ENCODE data around the gene AIF1. TPM values are rescaled to one million over a fixed set of nuclear protein-coding genes. Genes with fewer than 3 reads are reported as not detected.

The AIF1 gene
- total RNA-seq, result 10 to 100 TPM in 4 of 7 donors, 1 to 10 TPM in 3; 4.5 to 26.6 (median 12.9) TPM
- 10 to 100 TPM; 24.5 to 82.4 TPM for polyA plus RNA-seq
- long read RNA-seq, donor 1, partial matches to known transcripts, result 1 of 3 reads
- long read RNA-seq, donor 1, other reads (novel, unspliced or antisense), result 0 of 3 reads
- long read RNA-seq, donor 2, partial matches to known transcripts, result 0 of 4 reads
- long read RNA-seq, donor 2, other reads (novel, unspliced or antisense), result 0 of 4 reads
- long read RNA-seq, donor 3, transcript AIF1-203 (6 exons, 711 nt), result major isoform, 19 of 28 reads
- long read RNA-seq, donor 3, transcript AIF1-201 (6 exons, 607 nt), result minor isoform, 6 of 28 reads
- long read RNA-seq, donor 3, partial matches to known transcripts, result 2 of 28 reads
- long read RNA-seq, donor 3, other reads (novel, unspliced or antisense), result 1 of 28 reads

DNA sequence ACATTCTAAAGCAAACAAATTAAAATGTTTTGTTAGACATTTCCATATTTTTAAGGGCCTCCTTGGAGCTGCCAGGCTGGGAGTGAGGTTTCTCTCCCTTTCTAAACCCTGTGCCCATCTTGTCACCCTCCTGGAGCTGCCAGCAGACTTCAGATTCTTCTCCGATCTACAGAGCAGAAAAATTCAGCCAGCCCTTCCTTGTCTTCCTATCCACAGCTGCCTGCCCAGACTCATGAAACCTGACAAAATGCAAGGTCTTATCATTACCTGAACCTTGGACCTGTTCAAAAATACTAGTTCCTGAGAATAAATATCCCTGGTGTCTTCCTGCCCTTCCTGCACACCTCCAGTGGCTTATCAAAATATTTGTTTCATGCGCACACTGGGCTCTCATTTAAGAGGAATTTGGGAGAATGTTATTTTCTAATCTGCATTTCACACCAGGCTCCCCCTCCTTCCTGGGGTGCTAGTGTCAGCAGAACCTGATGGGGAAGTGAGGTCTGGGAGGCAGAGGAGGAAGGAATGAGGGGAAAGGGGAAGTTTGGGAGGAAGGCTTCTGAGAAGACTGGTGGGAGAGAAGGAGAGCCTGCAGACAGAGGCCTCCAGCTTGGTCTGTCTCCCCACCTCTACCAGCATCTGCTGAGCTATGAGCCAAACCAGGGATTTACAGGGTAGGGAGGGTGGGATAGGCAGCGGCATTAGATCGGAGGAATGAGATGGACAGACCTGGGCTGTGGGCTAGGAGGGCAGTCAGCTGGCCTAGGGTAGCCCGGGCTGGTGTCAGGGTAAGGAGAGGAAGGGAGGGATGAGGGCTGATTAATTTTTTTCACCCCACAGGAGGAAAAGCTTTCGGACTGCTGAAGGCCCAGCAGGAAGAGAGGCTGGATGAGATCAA is at the start of gene AIF1:
AIF1 (plus strand) TSS at position 551 of the 895 bp plus-strand sequence; CDS start at position 647, 96 bp downstream.
- DNase-seq, result no peak
- Histone ChIP-seq H3K4me3 (no peak within 1 kb of the TSS), H3K9me3 (no peaks in the 10 kb centered on the region), H3K36me3 (no peaks in the 10 kb centered on the region), H3K27ac (no peak within 1 kb of the TSS), H3K4me1 (ENCODE audit: insufficient read depth) (no peaks in the 10 kb centered on the region), H3K27me3 (no peaks in the 10 kb centered on the region)
- intact Hi-C loops (cut with DNase I), result loop anchor here in 1 of 4 donors (10.0 kb wide), 1 partner anchor 70 kb away; the partner anchor contains the start of genes ATP6V1G2, DDX39B and NFKBIL1
- no peak for TF ChIP-seq EP300 (IDR thresholded peaks at IDR 0.05)
- no peak for TF ChIP-seq CTCF (IDR thresholded peaks at IDR 0.05)
- no peak for TF ChIP-seq POLR2A (IDR thresholded peaks at IDR 0.05)
- 55 to 60% (median 56%) methylated on average over 6 of the region's 6 CpGs for WGBS, 3 donors

GRCh38 chr6:31567531-31568370 is 47.3 kb upstream of the AIF1 start:
- intact Hi-C loops (cut with DNase I), result no loop called here

DNA sequence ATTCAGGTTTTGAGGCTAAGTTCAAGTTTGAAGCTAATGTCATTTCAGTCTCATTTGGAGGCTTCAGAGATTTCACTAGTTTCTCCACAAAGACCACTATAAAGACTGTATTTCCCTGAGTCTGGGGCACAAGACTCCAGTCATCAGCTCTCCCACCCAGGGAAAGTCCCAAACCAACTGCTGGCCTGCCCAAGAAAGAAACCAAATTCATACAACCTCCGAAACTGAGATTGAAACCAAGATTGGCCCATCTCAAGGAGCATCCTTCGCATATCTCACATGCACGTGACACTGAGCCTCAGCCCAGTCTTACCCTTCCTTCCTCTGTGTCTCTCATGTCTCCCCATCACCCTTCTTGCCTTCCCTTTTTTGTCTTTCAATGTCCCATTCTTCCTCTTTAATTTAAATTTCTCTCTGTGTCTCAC is 46.5 kb upstream of the AIF1 start:
- Histone ChIP-seq H3K36me3 (no peaks in the 10 kb centered on the region), H3K4me3 (no peak overlapping the region), H3K9me3 (no peaks in the 10 kb centered on the region), H3K27ac (no peak overlapping the region), H3K27me3 (no peaks in the 10 kb centered on the region), H3K4me1 (ENCODE audit: insufficient read depth) (no peaks in the 10 kb centered on the region)
- intact Hi-C loops (cut with DNase I), result no loop called here
- no peak for TF ChIP-seq EP300 (IDR thresholded peaks at IDR 0.05)
- no peak for TF ChIP-seq POLR2A (IDR thresholded peaks at IDR 0.05)
- TF ChIP-seq CTCF (IDR thresholded peaks at IDR 0.05), result no peak
- 63 to 78% (median 72%) methylated on average over 3 of the region's 3 CpGs for WGBS, 3 donors
- DNase-seq, result no peak

More at GRCh38 chr6:31567531-31568370, 47.3 kb upstream of the AIF1 start:
- TF ChIP-seq POLR2A (IDR thresholded peaks at IDR 0.05), result no peak
- no peak for TF ChIP-seq CTCF (IDR thresholded peaks at IDR 0.05)
- no peak for TF ChIP-seq EP300 (IDR thresholded peaks at IDR 0.05)
- no peak overlapping the region for H3K27ac ChIP-seq
- DNase-seq, result no peak
- H3K4me3 ChIP-seq, result no peak overlapping the region
- H3K4me1 ChIP-seq (ENCODE audit: insufficient read depth), result no peaks in the 10 kb centered on the region
- no peaks in the 10 kb centered on the region for H3K27me3 ChIP-seq
- no peaks in the 10 kb centered on the region for H3K36me3 ChIP-seq
- H3K9me3 ChIP-seq, result no peaks in the 10 kb centered on the region
- 25 to 43% (median 27%) methylated on average over 9 of the region's 9 CpGs for WGBS, 3 donors
